PC-9 (cell line): ENCODE results near the gene DRAM1. TPM values are rescaled to one million over a fixed set of nuclear protein-coding genes. Genes with fewer than 3 reads are reported as not detected.
A peak's percentile ranks its signal among the peaks of the same experiment; 100 is the strongest.
"Not testable (repeated sequence)": the region's sequence is repeated elsewhere in the genome, so short reads cannot be mapped to it uniquely, and the experiment has no call there.

Experiments used
- BruUV-seq: library from RNA; stranded (reverse); fragments of 400-500 nt; replicated peaks from 2 replicates; lab custom pipeline; 2021; lab: Mats Ljungman, UMichigan
- CTCF ChIA-PET: fragments of 300-600 bp; sonication (Branson Sonifier 250); formaldehyde crosslinking; loops from one replicate; lab custom pipeline; 2022; ENCODE audit warnings: antibody characterized with exemption; lab: Charles Lee
- POLR2A ChIA-PET: fragments of 300-600 bp; sonication (Branson Sonifier 250); formaldehyde crosslinking; loops from one replicate; lab custom pipeline; 2022; ENCODE audit warnings: antibody characterized with exemption; ENCODE audit not compliant: unreplicated experiment; lab: Charles Lee
- DNase-seq, 2 experiments: peaks; one replicate each; pipeline versions ENCODE4 v3.0.0 to v3.0.0-alpha.2; 2015 to 2022; ENCODE audit warnings: mixed read lengths in 1 of 2
- H2AFZ ChIP-seq: fragments of 200-600 bp; sonication (generic); 2 replicates; pipeline ENCODE4 v1.8.1; 2017; ENCODE audit warnings: antibody characterized with exemption
- H3F3A ChIP-seq: fragments of 200-600 bp; sonication (generic); 2 replicates; pipeline ENCODE4 v1.8.1; 2017; ENCODE audit warnings: antibody characterized with exemption, mild to moderate bottlenecking, low read depth; ENCODE audit not compliant: insufficient read depth
- H3K27ac ChIP-seq: fragments of 200-600 bp; sonication (generic); 2 replicates; pipeline ENCODE4 v1.6.1; 2016; ENCODE audit warnings: mixed run types
- H3K27me3 ChIP-seq: fragments of 200-600 bp; sonication (generic); 2 replicates; pipeline ENCODE4 v1.6.1; 2016; ENCODE audit warnings: low read depth, mixed run types; ENCODE audit not compliant: insufficient read depth
- H3K36me3 ChIP-seq: fragments of 200-600 bp; sonication (generic); 2 replicates; pipeline ENCODE4 v1.6.1; 2016; ENCODE audit warnings: low read depth, mixed run types
- H3K4me1 ChIP-seq: fragments of 200-600 bp; sonication (generic); replicated peaks from 2 replicates; pipeline ENCODE4 v1.6.1; 2016; ENCODE audit warnings: mixed run types; ENCODE audit not compliant: insufficient read depth
- H3K4me2 ChIP-seq: fragments of 200-600 bp; sonication (generic); 2 replicates; pipeline ENCODE4 v1.6.1; 2017; ENCODE audit warnings: mixed run types
- H3K4me3 ChIP-seq: fragments of 200-600 bp; sonication (generic); 2 replicates; pipeline ENCODE4 v1.6.1; 2016; ENCODE audit warnings: mixed run types
- H3K79me2 ChIP-seq: fragments of 200-600 bp; sonication (generic); 2 replicates; pipeline ENCODE4 v1.6.1; 2017; ENCODE audit warnings: low read depth, mixed run types
- H3K9me2 ChIP-seq: fragments of 200-600 bp; sonication (generic); 2 replicates; pipeline ENCODE4 v1.8.1; 2017; ENCODE audit warnings: mild to moderate bottlenecking; ENCODE audit not compliant: insufficient read depth
- H3K9me3 ChIP-seq: fragments of 200-600 bp; sonication (generic); 2 replicates; pipeline ENCODE4 v1.8.1; 2016; ENCODE audit warnings: low read depth; ENCODE audit not compliant: insufficient read depth
- H4K20me1 ChIP-seq: fragments of 200-600 bp; sonication (generic); 2 replicates; pipeline ENCODE4 v1.8.1; 2017; ENCODE audit not compliant: insufficient read depth
- EZH2 ChIP-seq: fragments of 200-600 bp; sonication (generic); IDR thresholded peaks from 2 replicates; pipeline ENCODE4 v1.8.0; 2017; ENCODE audit warnings: antibody characterized with exemption, low read depth
- intact Hi-C: fragments of 100-400 bp; cut with micrococcal nuclease; formaldehyde crosslinking; loops from one replicate; pipeline ENCODE4 v1.10.0; 2022; ENCODE audit not compliant: unreplicated experiment
- total RNA-seq: library from RNA; stranded (reverse); gene quantifications from 2 replicates; pipeline ENCODE4 v1.2.3, GENCODE V29; 2021
- TF ChIP-seq, protein P1 (sequence below): fragments of 200-600 bp; sonication (generic); conservative IDR thresholded peaks from 2 replicates; pipeline ENCODE4 v1.6.1; 2017; ENCODE audit warnings: mixed run types, antibody characterized with exemption, mild to moderate bottlenecking, moderate library complexity

DRAM1 gene
- total RNA-seq, 1 experiment from 2014 or later = 6.2 TPM

DNA sequence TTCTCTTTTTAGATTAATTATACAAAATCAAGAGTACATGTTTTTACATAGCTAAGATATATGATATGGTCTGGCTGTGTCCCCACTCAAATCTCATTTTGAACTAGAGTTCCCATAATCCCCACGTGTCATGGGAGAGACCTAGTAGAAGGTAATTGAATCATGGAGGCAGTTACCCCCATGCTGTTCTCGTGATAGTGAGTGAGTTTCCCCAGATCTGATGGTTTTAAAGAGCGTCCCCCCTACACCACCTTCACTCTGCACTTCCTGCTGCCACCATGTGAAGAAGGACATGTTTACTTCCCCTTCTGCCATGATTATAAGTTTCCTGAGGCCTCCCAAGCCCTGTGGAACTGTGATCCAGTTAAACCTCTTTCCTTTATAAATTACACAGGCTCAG lies 21.4 kb upstream of the DRAM1 start:
- peaks cover 7% of the 10 kb centered on the region; the same call in 1 of the 2 replicates for H3F3A ChIP-seq
- no TSS peak for BruUV-seq
- no peak overlapping the region for H3K27ac ChIP-seq
- POLR2A ChIA-PET = interaction anchor here (0.7 kb wide), 1 partner anchor 39 kb away, joined by 17 read pairs; no protein-coding TSS in a partner anchor
- no peaks in the 10 kb centered on the region for H3K36me3 ChIP-seq
- TF ChIP-seq EZH2 = no peak
- TF ChIP-seq, protein P1, sequence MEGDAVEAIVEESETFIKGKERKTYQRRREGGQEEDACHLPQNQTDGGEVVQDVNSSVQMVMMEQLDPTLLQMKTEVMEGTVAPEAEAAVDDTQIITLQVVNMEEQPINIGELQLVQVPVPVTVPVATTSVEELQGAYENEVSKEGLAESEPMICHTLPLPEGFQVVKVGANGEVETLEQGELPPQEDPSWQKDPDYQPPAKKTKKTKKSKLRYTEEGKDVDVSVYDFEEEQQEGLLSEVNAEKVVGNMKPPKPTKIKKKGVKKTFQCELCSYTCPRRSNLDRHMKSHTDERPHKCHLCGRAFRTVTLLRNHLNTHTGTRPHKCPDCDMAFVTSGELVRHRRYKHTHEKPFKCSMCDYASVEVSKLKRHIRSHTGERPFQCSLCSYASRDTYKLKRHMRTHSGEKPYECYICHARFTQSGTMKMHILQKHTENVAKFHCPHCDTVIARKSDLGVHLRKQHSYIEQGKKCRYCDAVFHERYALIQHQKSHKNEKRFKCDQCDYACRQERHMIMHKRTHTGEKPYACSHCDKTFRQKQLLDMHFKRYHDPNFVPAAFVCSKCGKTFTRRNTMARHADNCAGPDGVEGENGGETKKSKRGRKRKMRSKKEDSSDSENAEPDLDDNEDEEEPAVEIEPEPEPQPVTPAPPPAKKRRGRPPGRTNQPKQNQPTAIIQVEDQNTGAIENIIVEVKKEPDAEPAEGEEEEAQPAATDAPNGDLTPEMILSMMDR = no peak
- no peak for DNase-seq
- no peaks in the 10 kb centered on the region for H3K79me2 ChIP-seq
- H3K27me3 ChIP-seq = no peaks in the 10 kb centered on the region
- no peak overlapping the region for H3K4me2 ChIP-seq
- peaks cover 32% of the 10 kb centered on the region for H3K4me1 ChIP-seq
- no peak overlapping the region for H2AFZ ChIP-seq
- no peak overlapping the region for H3K4me3 ChIP-seq
- H4K20me1 ChIP-seq = no peaks in the 10 kb centered on the region
- H3K9me2 ChIP-seq = no peaks in the 10 kb centered on the region
- CTCF ChIA-PET = interaction anchor here (0.6 kb wide), 1 partner anchor 97 kb away, joined by 3 read pairs; no protein-coding TSS in a partner anchor
- H3K9me3 ChIP-seq = no peaks in the 10 kb centered on the region
- intact Hi-C loops = no loop called here

- H3K36me3 ChIP-seq, BruUV-seq, DNase-seq, H3K9me2 ChIP-seq, H3K9me3 ChIP-seq, H4K20me1 ChIP-seq, CTCF ChIA-PET, H2AFZ ChIP-seq, H3K27ac ChIP-seq, H3K4me3 ChIP-seq, H3K79me2 ChIP-seq, H3K27me3 ChIP-seq, intact Hi-C loops, H3K4me2 ChIP-seq, H3F3A ChIP-seq: not testable (repeated sequence)
- POLR2A ChIA-PET = interaction anchor here (0.7 kb wide), 1 partner anchor 38 kb away, joined by 17 read pairs; no protein-coding TSS in a partner anchor
- H3K4me1 ChIP-seq = peaks cover 33% of the 10 kb centered on the region
Measured at GRCh38 chr12:101856614-101857013, 20.8 kb upstream of the DRAM1 start.

DNA sequence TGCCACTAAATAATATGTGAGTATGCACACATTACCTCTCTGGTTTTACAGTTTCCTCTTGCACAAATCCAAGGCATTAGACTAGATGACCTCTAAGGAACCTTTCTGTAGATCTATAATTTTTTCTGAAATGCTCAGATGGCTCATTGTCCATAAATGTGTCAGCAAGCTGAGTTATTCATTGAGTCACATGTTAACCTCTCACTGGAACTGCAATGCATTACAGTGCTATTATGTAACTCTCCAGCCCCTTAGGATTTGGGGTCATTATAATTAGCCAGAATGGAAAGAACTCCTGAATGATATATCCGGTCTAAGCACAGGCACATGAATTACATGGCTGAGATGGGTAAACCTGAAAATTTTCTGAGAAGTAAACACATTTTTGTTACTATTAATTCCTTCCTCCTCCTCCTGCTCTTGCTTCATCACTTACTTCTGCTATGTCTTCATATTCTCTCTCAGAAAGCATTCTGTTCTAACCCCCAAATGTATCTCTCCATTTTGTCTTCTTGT lies 20.3 kb upstream of the DRAM1 start:
- Histone ChIP-seq H4K20me1 (no peaks in the 10 kb centered on the region), H3K36me3 (no peaks in the 10 kb centered on the region), H2AFZ (no peak overlapping the region), H3F3A (peaks cover 7% of the 10 kb centered on the region; the same call in 1 of the 2 replicates), H3K27me3 (no peaks in the 10 kb centered on the region), H3K9me3 (no peaks in the 10 kb centered on the region), H3K79me2 (no peaks in the 10 kb centered on the region), H3K9me2 (no peaks in the 10 kb centered on the region), H3K27ac (no peak overlapping the region), H3K4me3 (no peak overlapping the region), H3K4me2 (no peak overlapping the region), H3K4me1 (peaks cover 33% of the 10 kb centered on the region)
- TF ChIP-seq, protein P1 = no peak
- TF ChIP-seq EZH2 = no peak
- ChIA-PET CTCF (no interaction called here), POLR2A (no interaction called here)
- BruUV-seq = no TSS peak
- DNase-seq = peak in 1 of 2 experiments; percentile 79
- intact Hi-C loops = no loop called here

GRCh38 chr12:101858361-101858760 lies 19.0 kb upstream of the DRAM1 start:
- BruUV-seq = no TSS peak
- peaks cover 33% of the 10 kb centered on the region for H3K4me1 ChIP-seq
- H3K27ac ChIP-seq = no peak overlapping the region
- CTCF ChIA-PET = no interaction called here
- no peak overlapping the region for H3K4me2 ChIP-seq
- no peaks in the 10 kb centered on the region for H3K9me3 ChIP-seq
- DNase-seq = no peak
- H4K20me1 ChIP-seq = no peaks in the 10 kb centered on the region
- no peak overlapping the region for H3K4me3 ChIP-seq
- peaks cover 7% of the 10 kb centered on the region; the same call in 1 of the 2 replicates for H3F3A ChIP-seq
- no peaks in the 10 kb centered on the region for H3K9me2 ChIP-seq
- H2AFZ ChIP-seq = no peak overlapping the region
- H3K27me3 ChIP-seq = no peaks in the 10 kb centered on the region
- no peak for TF ChIP-seq EZH2
- TF ChIP-seq, protein P1 = no peak
- no peaks in the 10 kb centered on the region for H3K79me2 ChIP-seq
- POLR2A ChIA-PET = no interaction called here
- intact Hi-C loops = no loop called here
- H3K36me3 ChIP-seq = no peaks in the 10 kb centered on the region
